Duodenal mucosa (tissue), 2 donors: ENCODE measurements around the gene SRPX2.

ENCODE experiments used
- H3K27ac ChIP-seq: one replicate; pipeline ENCODE4 v1.7.0; 2013; ENCODE audit warnings: low read depth, low read length
- H3K27me3 ChIP-seq, 2 donors: one replicate each; pipeline ENCODE4 v1.7.0; 2013; ENCODE audit warnings: low read length in 2 of 2, control low read depth in 1 of 2; ENCODE audit not compliant: insufficient read depth in 2 of 2, control insufficient read depth in 1 of 2
- H3K36me3 ChIP-seq, 2 donors: one replicate each; pipeline ENCODE4 v1.7.0; 2013; ENCODE audit warnings: low read length in 2 of 2, control low read depth in 1 of 2; ENCODE audit not compliant: insufficient read depth in 2 of 2, control insufficient read depth in 1 of 2
- H3K4me1 ChIP-seq, 2 donors: one replicate each; pipeline ENCODE4 v1.7.0; 2013; ENCODE audit warnings: low read length in 2 of 2, control low read depth in 1 of 2; ENCODE audit not compliant: insufficient read depth in 2 of 2, control insufficient read depth in 1 of 2
- H3K4me3 ChIP-seq, 2 donors: one replicate each; pipeline ENCODE4 v1.7.0; 2013; ENCODE audit warnings: low read length in 2 of 2, low read depth in 1 of 2
- H3K9ac ChIP-seq, 2 donors: one replicate each; pipeline ENCODE4 v1.7.0; 2013; ENCODE audit warnings: low read length in 2 of 2, low read depth in 1 of 2
- H3K9me3 ChIP-seq, 2 donors: one replicate each; pipeline ENCODE4 v1.7.0; 2013; ENCODE audit warnings: low read length in 2 of 2, control low read depth in 1 of 2; ENCODE audit not compliant: control insufficient read depth in 1 of 2

SRPX2 gene

GRCh38 chrX:100649550-100650356, 5.8 kb downstream of the SRPX2 start:
- H3K4me1 ChIP-seq: peaks cover 11 to 40% of the 10 kb centered on the region in 2 donors
- H3K27ac ChIP-seq: peak overlapping the region; percentile 51
- H3K27me3 ChIP-seq: no peaks in the 10 kb centered on the region
- H3K9ac ChIP-seq: peak overlapping the region in 1 of 2 donors; percentile 53
- H3K36me3 ChIP-seq: no peaks in the 10 kb centered on the region
- H3K4me3 ChIP-seq: no peak overlapping the region
- H3K9me3 ChIP-seq: no peaks in the 10 kb centered on the region

- no peak overlapping the region for H3K9ac ChIP-seq
- no peaks in the 10 kb centered on the region for H3K9me3 ChIP-seq
- H3K4me1 ChIP-seq: peaks cover 11 to 40% of the 10 kb centered on the region in 2 donors
- H3K27me3 ChIP-seq: no peaks in the 10 kb centered on the region
- H3K36me3 ChIP-seq: no peaks in the 10 kb centered on the region
- no peak overlapping the region for H3K27ac ChIP-seq
- H3K4me3 ChIP-seq: no peak overlapping the region
Measured at GRCh38 chrX:100650841-100651240, 6.8 kb downstream of the SRPX2 start.

- Histone ChIP-seq H3K36me3 (no peaks in the 10 kb centered on the region), H3K27me3 (no peaks in the 10 kb centered on the region), H3K9me3 (no peaks in the 10 kb centered on the region), H3K9ac (no peak overlapping the region), H3K4me1 (peaks cover 11 to 37% of the 10 kb centered on the region in 2 donors), H3K4me3 (no peak overlapping the region), H3K27ac (no peak overlapping the region)
Measured at GRCh38 chrX:100652266-100652665, 8.3 kb downstream of the SRPX2 start.

- Histone ChIP-seq H3K36me3 (no peaks in the 10 kb centered on the region), H3K27me3 (no peaks in the 10 kb centered on the region), H3K27ac (no peak overlapping the region), H3K4me1 (peaks cover 4 to 18% of the 10 kb centered on the region in 2 donors), H3K4me3 (no peak overlapping the region), H3K9ac (no peak overlapping the region), H3K9me3 (no peaks in the 10 kb centered on the region)
Measured at GRCh38 chrX:100654261-100654660, 10.3 kb downstream of the SRPX2 start.

GRCh38 chrX:100658941-100659381, 15.0 kb downstream of the SRPX2 start:
- H3K27me3 ChIP-seq: no peaks in the 10 kb centered on the region
- H3K4me1 ChIP-seq: peaks cover 0 to 6% of the 10 kb centered on the region in 2 donors
- H3K9ac ChIP-seq: no peak overlapping the region
- H3K9me3 ChIP-seq: no peaks in the 10 kb centered on the region
- no peak overlapping the region for H3K4me3 ChIP-seq
- H3K36me3 ChIP-seq: no peaks in the 10 kb centered on the region
- H3K27ac ChIP-seq: no peak overlapping the region

- no peaks in the 10 kb centered on the region for H3K9me3 ChIP-seq
- no peak overlapping the region for H3K4me3 ChIP-seq
- H3K27ac ChIP-seq: no peak overlapping the region
- H3K27me3 ChIP-seq: no peaks in the 10 kb centered on the region
- H3K9ac ChIP-seq: no peak overlapping the region
- peaks cover 0 to 6% of the 10 kb centered on the region in 2 donors for H3K4me1 ChIP-seq
- H3K36me3 ChIP-seq: no peaks in the 10 kb centered on the region
Measured at GRCh38 chrX:100659431-100660137, 15.6 kb downstream of the SRPX2 start.

GRCh38 chrX:100662170-100662569, 18.2 kb downstream of the SRPX2 start:
- Histone ChIP-seq H3K27me3 (no peaks in the 10 kb centered on the region), H3K4me3 (no peak overlapping the region), H3K27ac (no peak overlapping the region), H3K9ac (no peak overlapping the region), H3K4me1 (peaks cover 0 to 6% of the 10 kb centered on the region in 2 donors), H3K36me3 (no peaks in the 10 kb centered on the region), H3K9me3 (no peaks in the 10 kb centered on the region)

- Histone ChIP-seq H3K36me3 (no peaks in the 10 kb centered on the region), H3K4me3 (no peak overlapping the region), H3K27ac (no peak overlapping the region), H3K9me3 (no peaks in the 10 kb centered on the region), H3K4me1 (peaks cover 0 to 6% of the 10 kb centered on the region in 2 donors), H3K9ac (no peak overlapping the region), H3K27me3 (no peaks in the 10 kb centered on the region)
Measured at GRCh38 chrX:100662796-100663195, 18.8 kb downstream of the SRPX2 start.

- Histone ChIP-seq H3K27ac (no peak overlapping the region), H3K36me3 (no peaks in the 10 kb centered on the region), H3K4me3 (no peak overlapping the region)
Measured at GRCh38 chrX:100663642-100664041, 19.6 kb downstream of the SRPX2 start.

GRCh38 chrX:100672966-100673365, 29.0 kb downstream of the SRPX2 start:
- Histone ChIP-seq H3K27ac (no peak overlapping the region), H3K27me3 (no peaks in the 10 kb centered on the region), H3K9ac (no peak overlapping the region), H3K36me3 (no peaks in the 10 kb centered on the region), H3K9me3 (no peaks in the 10 kb centered on the region), H3K4me1 (no peaks in the 10 kb centered on the region), H3K4me3 (no peak overlapping the region)

More at GRCh38 chrX:100663642-100664041, 19.6 kb downstream of the SRPX2 start:
- Histone ChIP-seq H3K27me3 (no peaks in the 10 kb centered on the region), H3K9ac (no peak overlapping the region), H3K9me3 (no peaks in the 10 kb centered on the region), H3K4me1 (peaks cover 0 to 6% of the 10 kb centered on the region in 2 donors)
